Chondrocyte (in vitro differentiated cells): ENCODE results near the gene APOBEC2. TPM values are rescaled to one million over a fixed set of nuclear protein-coding genes. Genes with fewer than 3 reads are reported as not detected.

Experiments
- DNase-seq: peaks from one replicate; pipeline ENCODE4 v3.0.0; 2021; ENCODE audit warnings: mixed read lengths, low spot score
- H3K27ac Mint-ChIP-seq: one replicate; pipeline ENCODE4 v1.8.0; 2021; ENCODE audit warnings: mild to moderate bottlenecking, moderate library complexity, mixed read lengths; ENCODE audit not compliant: unreplicated experiment
- H3K27me3 Mint-ChIP-seq: 2 replicates; pipeline ENCODE4 v1.8.0; 2021; ENCODE audit warnings: low read depth, mixed read lengths
- H3K36me3 Mint-ChIP-seq: 2 replicates; pipeline ENCODE4 v1.8.0; 2021; ENCODE audit warnings: low read depth, mixed read lengths
- H3K4me1 Mint-ChIP-seq: 2 replicates; pipeline ENCODE4 v1.8.0; 2021; ENCODE audit warnings: low read depth, mild to moderate bottlenecking, mixed read lengths
- H3K4me3 Mint-ChIP-seq: one replicate; pipeline ENCODE4 v1.8.0; 2021; ENCODE audit warnings: mild to moderate bottlenecking, moderate library complexity, mixed read lengths; ENCODE audit not compliant: unreplicated experiment
- H3K9me3 Mint-ChIP-seq: 2 replicates; pipeline ENCODE4 v1.8.0; 2021; ENCODE audit warnings: low read depth, mixed read lengths
- CTCF ChIP-seq: fragments of 200-600 bp; sonication (generic); IDR thresholded peaks from 2 replicates; pipeline ENCODE4 v1.5.0; 2021; ENCODE audit warnings: antibody characterized with exemption, mild to moderate bottlenecking, moderate library complexity
- total RNA-seq: library from RNA; stranded (reverse); gene quantifications from 3 replicates; pipeline ENCODE4 v1.2.1, GENCODE V29; 2021

Gene APOBEC2
- total RNA-seq, 1 donor from 2014 or later, result not detected

- no peak for TF ChIP-seq CTCF
- peaks cover 35% of the 10 kb centered on the region for H3K4me1 Mint-ChIP-seq
- DNase-seq, result no peak
- peaks cover 28% of the 10 kb centered on the region for H3K36me3 Mint-ChIP-seq
- H3K27me3 Mint-ChIP-seq, result no peaks in the 10 kb centered on the region
- no peaks in the 10 kb centered on the region for H3K9me3 Mint-ChIP-seq
- H3K27ac Mint-ChIP-seq, result no peak overlapping the region
- H3K4me3 Mint-ChIP-seq, result no peak overlapping the region
Observed at GRCh38 chr6:41100871-41101287, 47.9 kb downstream of the APOBEC2 start.

GRCh38 chr6:41103847-41104246, 50.8 kb downstream of the APOBEC2 start:
- no peak overlapping the region for H3K4me3 Mint-ChIP-seq
- no peaks in the 10 kb centered on the region for H3K9me3 Mint-ChIP-seq
- H3K27ac Mint-ChIP-seq, result no peak overlapping the region
- no peaks in the 10 kb centered on the region for H3K27me3 Mint-ChIP-seq
- H3K36me3 Mint-ChIP-seq, result peaks cover 14% of the 10 kb centered on the region
- no peak for TF ChIP-seq CTCF
- no peak for DNase-seq
- peaks cover 10% of the 10 kb centered on the region for H3K4me1 Mint-ChIP-seq

- no peaks in the 10 kb centered on the region for H3K4me1 Mint-ChIP-seq
- DNase-seq, result no peak
- H3K4me3 Mint-ChIP-seq, result no peak overlapping the region
Observed at GRCh38 chr6:41111017-41111416, 58.0 kb downstream of the APOBEC2 start.

More at GRCh38 chr6:41111017-41111416, 58.0 kb downstream of the APOBEC2 start:
- Mint-ChIP-seq H3K27ac (no peak overlapping the region), H3K36me3 (peaks cover 3% of the 10 kb centered on the region), H3K9me3 (no peaks in the 10 kb centered on the region), H3K27me3 (no peaks in the 10 kb centered on the region)
- TF ChIP-seq CTCF, result no peak

Other genes starting within 250 kb of the APOBEC2 start
- 0.25 to 0.36 TPM in 2 of 3 replicates, not detected in the other for gene UNC5CL, start 14.0 kb upstream of the APOBEC2 start, total RNA-seq
- gene TSPO2, start 10.7 kb upstream of the APOBEC2 start, total RNA-seq, result not detected in 3 replicates
- 11.4 to 12.2 TPM (median 12.2 TPM) in 3 replicates for gene OARD1, start 19.2 kb downstream of the APOBEC2 start, total RNA-seq
- gene NFYA, start 19.8 kb downstream of the APOBEC2 start, total RNA-seq, result 18.8 to 24.7 TPM (median 20.5 TPM) in 3 replicates
- gene TREML1, start 101.1 kb downstream of the APOBEC2 start, total RNA-seq, result not detected in 3 replicates
- not detected in 3 replicates for gene TREM2, start 109.9 kb downstream of the APOBEC2 start, total RNA-seq
- gene TREML2, start 147.9 kb downstream of the APOBEC2 start, total RNA-seq, result not detected in 3 replicates
- not detected in 3 replicates for gene TREML4, start 175.1 kb downstream of the APOBEC2 start, total RNA-seq
- gene TREM1, start 233.5 kb downstream of the APOBEC2 start, total RNA-seq, result 0.25 TPM in 1 of 3 replicates, not detected in the others